Measurements from ENCODE around the gene SGMS2. TPM values are rescaled to one million over a fixed set of nuclear protein-coding genes. Genes with fewer than 3 reads are reported as not detected.

The SGMS2 gene
- total RNA-seq, 6 experiments from 2014 or later, result 12.3 to 67.8 (median 29.3) TPM

DNA sequence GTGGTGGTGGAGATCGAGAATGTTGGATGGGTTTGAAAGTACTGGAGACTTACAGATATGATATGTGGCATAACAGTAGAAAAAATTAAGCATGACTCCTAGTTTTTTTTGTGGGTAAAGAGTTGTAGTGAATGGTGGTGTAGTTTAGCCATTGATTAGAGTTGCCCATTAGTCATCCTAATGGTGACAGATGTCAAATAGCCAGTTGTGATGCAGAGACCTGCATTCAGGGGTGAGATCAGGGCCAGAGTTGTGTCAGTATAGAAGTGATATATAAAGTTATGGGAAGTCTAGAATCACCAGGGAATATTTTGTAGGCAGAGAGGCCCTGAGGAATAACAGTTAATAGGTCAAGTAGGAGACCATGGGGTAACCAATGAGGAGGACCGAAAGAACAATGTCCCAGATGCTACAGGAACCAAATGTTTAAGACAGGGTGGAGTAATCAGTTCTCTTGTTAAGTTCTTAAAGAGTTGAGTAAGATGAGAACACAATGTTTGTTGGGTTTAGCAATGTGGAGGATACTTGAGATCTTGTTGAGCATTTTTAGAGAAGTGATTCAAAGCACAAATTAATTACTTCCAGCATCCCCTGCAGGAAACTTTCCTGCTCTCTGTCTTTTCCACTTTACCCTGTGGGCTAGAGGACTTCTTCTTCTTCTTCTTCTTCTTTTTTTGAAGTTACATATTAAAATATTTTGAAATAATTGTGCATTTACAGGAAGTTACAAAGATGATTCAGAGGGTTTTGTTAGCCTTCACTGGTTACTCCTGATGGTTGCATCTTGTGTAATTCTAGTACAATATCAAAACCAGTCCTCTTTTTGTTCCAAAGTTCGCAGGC is 13.3 kb downstream of the SGMS2 start:
- no peaks in the 10 kb centered on the region for H3K9me3 ChIP-seq
- DNase-seq (no peak), ATAC-seq (peak in 2 of 4 donors; percentile 55 to 70)
- TF ChIP-seq, protein P1, sequence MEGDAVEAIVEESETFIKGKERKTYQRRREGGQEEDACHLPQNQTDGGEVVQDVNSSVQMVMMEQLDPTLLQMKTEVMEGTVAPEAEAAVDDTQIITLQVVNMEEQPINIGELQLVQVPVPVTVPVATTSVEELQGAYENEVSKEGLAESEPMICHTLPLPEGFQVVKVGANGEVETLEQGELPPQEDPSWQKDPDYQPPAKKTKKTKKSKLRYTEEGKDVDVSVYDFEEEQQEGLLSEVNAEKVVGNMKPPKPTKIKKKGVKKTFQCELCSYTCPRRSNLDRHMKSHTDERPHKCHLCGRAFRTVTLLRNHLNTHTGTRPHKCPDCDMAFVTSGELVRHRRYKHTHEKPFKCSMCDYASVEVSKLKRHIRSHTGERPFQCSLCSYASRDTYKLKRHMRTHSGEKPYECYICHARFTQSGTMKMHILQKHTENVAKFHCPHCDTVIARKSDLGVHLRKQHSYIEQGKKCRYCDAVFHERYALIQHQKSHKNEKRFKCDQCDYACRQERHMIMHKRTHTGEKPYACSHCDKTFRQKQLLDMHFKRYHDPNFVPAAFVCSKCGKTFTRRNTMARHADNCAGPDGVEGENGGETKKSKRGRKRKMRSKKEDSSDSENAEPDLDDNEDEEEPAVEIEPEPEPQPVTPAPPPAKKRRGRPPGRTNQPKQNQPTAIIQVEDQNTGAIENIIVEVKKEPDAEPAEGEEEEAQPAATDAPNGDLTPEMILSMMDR (IDR thresholded peaks at IDR 0.05), result no peak
- no peak for TF ChIP-seq POLR2A (IDR thresholded peaks at IDR 0.05)
- H3K27me3 ChIP-seq, result no peaks in the 10 kb centered on the region
- H3K4me1 ChIP-seq, result no peaks in the 10 kb centered on the region
- no peak overlapping the region for H3K4me3 ChIP-seq
- H3K36me3 ChIP-seq, result no peaks in the 10 kb centered on the region
- intact Hi-C loops (cut with DNase I), result no loop called here
- no peak overlapping the region for H3K27ac ChIP-seq
- WGBS (ENCODE audit: insufficient coverage, low coverage, low lambda C conversion rate, missing lambda C conversion rate), result 72% methylated on average over 3 of the region's 3 CpGs

DNA sequence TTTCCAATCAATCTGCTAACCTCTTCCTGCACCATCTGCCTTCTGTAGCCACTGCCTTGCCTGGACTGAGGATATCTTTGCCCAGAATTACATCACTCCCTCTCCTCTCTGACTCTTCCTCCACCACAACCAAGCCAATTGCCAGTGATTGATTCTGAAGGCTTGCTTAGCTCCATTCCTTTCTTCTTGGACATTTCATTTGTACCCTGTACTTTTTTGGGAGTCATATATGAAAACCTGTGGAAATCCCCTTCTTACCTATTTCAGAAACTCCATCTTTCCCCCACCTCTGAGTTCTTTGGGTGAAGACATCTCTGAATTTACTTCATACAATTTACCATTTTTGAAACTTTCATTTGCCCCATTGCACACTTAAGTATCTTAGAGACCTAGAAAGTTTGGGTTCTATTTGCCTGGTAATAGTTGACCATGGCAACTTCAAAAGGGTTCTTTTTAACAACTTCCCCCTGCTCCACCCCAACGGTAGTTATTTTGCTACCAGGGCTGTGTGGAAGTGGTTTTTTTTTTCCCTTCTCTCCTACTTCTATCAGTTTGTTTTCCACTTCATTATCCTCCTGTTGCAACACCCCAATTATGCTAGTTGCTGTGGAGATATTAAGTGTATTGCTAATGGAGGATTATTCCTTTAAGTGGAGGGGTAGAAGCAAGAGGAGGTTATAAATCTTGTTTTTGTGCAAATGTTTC is 14.3 kb downstream of the SGMS2 start:
- Histone ChIP-seq H3K9me3 (no peaks in the 10 kb centered on the region), H3K4me1 (no peaks in the 10 kb centered on the region), H3K4me3 (no peak overlapping the region), H3K27ac (no peak overlapping the region), H3K36me3 (no peaks in the 10 kb centered on the region), H3K27me3 (no peaks in the 10 kb centered on the region)
- peak; percentile 34 to 69 (median 44) for ATAC-seq
- 40% methylated on average over 1 of the region's 1 CpG for WGBS (ENCODE audit: insufficient coverage, low coverage, low lambda C conversion rate, missing lambda C conversion rate)
- DNase-seq, result no peak
- TF ChIP-seq, protein P1 (IDR thresholded peaks at IDR 0.05), result no peak
- TF ChIP-seq POLR2A (IDR thresholded peaks at IDR 0.05), result no peak
- intact Hi-C loops (cut with DNase I), result no loop called here

DNA sequence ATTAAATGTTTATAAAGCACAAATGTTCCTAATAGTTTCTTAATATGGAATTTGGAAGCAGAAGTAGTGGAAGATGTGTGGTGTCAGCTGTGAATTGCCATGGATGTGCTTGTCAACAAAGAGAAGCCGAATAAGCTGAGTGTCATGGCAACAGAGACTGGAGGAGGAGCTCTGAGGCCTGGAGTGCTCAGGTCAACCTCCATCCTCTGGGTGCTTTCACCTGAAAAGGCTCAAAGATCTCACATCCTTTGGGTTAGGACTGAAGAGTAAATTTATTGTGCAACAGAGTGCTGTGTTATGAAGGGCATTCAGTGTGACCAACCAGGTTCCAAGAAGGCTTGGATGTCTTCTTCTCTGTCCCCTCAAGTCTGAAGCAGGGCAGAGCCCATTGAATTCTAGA is 18.7 kb downstream of the SGMS2 start:
- Histone ChIP-seq H3K4me1 (no peaks in the 10 kb centered on the region), H3K27me3 (no peaks in the 10 kb centered on the region), H3K27ac (no peak overlapping the region), H3K9me3 (no peaks in the 10 kb centered on the region), H3K36me3 (no peaks in the 10 kb centered on the region), H3K4me3 (no peak overlapping the region)
- no peak for TF ChIP-seq POLR2A (IDR thresholded peaks at IDR 0.05)
- TF ChIP-seq, protein P1 (IDR thresholded peaks at IDR 0.05), result no peak
- 12% methylated on average over 1 of the region's 1 CpG for WGBS (ENCODE audit: insufficient coverage, low coverage, low lambda C conversion rate, missing lambda C conversion rate)
- DNase-seq (no peak), ATAC-seq (peak; percentile 69 to 95 (median 76))
- intact Hi-C loops (cut with DNase I), result no loop called here

DNA sequence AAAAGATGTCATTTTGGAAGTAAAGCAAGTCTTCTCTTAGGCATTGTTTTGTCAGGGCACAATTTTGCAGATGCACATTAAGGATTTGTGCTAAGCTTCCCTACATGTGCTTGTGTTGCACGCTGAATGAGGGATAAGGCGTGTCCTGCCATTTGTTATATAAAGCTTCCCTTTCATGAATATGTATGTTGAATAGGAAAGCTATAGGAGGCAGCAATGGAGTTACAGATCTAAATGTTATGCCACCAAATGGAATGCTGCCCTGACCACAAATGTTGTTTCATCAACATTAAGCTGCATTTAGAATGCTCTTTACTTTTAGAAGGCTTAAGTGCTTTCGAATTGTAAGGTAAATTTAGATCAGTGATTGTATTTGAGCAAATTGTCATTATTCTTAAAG is 20.9 kb downstream of the SGMS2 start:
- H3K4me3 ChIP-seq, result no peak overlapping the region
- H3K27ac ChIP-seq, result no peak overlapping the region
- WGBS (ENCODE audit: insufficient coverage, low coverage, low lambda C conversion rate, missing lambda C conversion rate), result 93% methylated on average over 3 of the region's 3 CpGs
- H3K36me3 ChIP-seq, result no peaks in the 10 kb centered on the region
- TF ChIP-seq, protein P1 (IDR thresholded peaks at IDR 0.05), result no peak
- TF ChIP-seq POLR2A (IDR thresholded peaks at IDR 0.05), result no peak
- no peaks in the 10 kb centered on the region for H3K27me3 ChIP-seq
- no peak for ATAC-seq
- H3K9me3 ChIP-seq, result no peaks in the 10 kb centered on the region
- DNase-seq, result no peak
- intact Hi-C loops (cut with DNase I), result no loop called here
- H3K4me1 ChIP-seq, result no peaks in the 10 kb centered on the region
